Fibroblast of pulmonary artery (primary cell): ENCODE data around the gene ASTN2.

Experiments
- DNase-seq: peaks from one replicate; pipeline ENCODE4 v3.0.0-alpha.2; 2010; ENCODE audit warnings: low read depth
- H3K4me3 ChIP-seq: replicated peaks from 2 replicates; pipeline ENCODE4 v1.5.1; 2011; ENCODE audit warnings: low read depth, mild to moderate bottlenecking, control low read depth, low read length, moderate library complexity
- TF ChIP-seq, protein P1 (sequence below): IDR thresholded peaks from 2 replicates; pipeline ENCODE4 v1.5.1; 2011; ENCODE audit warnings: mild to moderate bottlenecking, control low read depth, low read length, inconsistent platforms; ENCODE audit errors: missing control alignments

ASTN2 gene

DNA sequence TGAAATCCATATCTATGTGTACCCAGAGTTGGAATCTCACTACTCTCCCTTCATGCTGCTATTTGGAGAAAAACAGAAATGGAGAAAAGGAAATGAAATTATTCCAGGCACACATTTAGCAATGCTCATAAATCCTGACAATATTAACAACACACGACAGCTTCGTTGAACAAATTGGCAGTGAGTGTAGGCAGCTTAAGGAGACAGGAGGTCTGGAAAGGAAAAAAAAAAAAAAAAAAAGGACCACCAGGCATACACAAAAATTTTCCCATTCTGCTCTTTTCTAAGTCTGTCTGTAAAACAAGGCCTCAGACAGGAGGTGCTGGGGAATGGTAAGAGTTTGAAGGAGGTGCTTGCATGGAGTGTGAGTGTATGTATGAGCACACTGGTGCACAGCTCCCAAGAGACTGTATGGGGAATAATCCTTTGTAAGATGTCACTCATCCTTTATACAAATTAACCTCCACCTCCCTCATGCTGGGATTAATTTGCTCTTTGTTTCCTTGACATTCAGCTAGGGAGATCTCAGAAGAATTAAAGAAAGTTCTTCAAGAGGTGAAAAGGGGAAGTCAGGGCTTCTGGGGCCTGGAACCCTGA lies 78.9 kb downstream of the ASTN2 start:
- H3K4me3 ChIP-seq = no peak overlapping the region
- DNase-seq = no peak
- TF ChIP-seq, protein P1, sequence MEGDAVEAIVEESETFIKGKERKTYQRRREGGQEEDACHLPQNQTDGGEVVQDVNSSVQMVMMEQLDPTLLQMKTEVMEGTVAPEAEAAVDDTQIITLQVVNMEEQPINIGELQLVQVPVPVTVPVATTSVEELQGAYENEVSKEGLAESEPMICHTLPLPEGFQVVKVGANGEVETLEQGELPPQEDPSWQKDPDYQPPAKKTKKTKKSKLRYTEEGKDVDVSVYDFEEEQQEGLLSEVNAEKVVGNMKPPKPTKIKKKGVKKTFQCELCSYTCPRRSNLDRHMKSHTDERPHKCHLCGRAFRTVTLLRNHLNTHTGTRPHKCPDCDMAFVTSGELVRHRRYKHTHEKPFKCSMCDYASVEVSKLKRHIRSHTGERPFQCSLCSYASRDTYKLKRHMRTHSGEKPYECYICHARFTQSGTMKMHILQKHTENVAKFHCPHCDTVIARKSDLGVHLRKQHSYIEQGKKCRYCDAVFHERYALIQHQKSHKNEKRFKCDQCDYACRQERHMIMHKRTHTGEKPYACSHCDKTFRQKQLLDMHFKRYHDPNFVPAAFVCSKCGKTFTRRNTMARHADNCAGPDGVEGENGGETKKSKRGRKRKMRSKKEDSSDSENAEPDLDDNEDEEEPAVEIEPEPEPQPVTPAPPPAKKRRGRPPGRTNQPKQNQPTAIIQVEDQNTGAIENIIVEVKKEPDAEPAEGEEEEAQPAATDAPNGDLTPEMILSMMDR = no peak

DNA sequence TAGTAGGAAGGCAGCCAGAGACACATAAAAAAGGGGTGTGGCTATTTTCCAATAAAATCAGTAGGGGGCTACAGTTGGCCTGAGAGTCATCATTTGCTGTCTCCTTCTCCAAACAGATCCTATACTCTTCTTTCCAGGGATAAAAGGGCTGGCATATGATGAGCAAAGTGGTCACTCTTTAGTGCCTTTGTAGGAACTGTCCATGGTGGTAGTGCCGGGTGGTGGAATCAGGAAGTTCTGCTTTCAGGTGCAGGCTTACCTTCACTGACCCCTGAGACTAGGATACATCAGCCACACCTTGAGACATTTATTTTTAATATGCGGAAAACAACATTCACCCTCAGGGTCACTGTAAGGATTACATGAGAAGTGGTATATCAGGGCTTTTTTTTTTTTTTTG lies 80.8 kb downstream of the ASTN2 start:
- DNase-seq = no peak
- no peak overlapping the region for H3K4me3 ChIP-seq
- TF ChIP-seq, protein P1 = no peak

DNA sequence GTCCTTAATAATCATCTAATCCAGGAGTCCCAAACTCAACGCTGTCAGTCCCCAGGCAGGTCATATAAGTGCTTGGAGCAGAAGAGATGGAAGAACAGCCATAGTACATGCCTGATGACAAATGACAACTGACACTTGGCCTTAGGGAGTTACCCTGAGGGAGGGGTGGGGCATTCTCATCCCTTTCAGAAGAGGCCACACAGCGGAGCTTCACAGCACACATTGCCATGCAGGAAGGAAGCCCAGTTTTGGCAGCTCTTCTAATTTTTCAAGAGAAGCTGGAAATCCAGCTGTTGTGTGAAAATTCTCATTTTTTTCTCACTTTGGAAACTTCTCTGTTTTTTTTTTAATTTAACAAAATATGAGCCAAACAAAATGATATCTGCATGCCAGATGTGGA lies 89.0 kb downstream of the ASTN2 start:
- TF ChIP-seq, protein P1 = no peak
- H3K4me3 ChIP-seq = no peak overlapping the region
- DNase-seq = no peak

DNA sequence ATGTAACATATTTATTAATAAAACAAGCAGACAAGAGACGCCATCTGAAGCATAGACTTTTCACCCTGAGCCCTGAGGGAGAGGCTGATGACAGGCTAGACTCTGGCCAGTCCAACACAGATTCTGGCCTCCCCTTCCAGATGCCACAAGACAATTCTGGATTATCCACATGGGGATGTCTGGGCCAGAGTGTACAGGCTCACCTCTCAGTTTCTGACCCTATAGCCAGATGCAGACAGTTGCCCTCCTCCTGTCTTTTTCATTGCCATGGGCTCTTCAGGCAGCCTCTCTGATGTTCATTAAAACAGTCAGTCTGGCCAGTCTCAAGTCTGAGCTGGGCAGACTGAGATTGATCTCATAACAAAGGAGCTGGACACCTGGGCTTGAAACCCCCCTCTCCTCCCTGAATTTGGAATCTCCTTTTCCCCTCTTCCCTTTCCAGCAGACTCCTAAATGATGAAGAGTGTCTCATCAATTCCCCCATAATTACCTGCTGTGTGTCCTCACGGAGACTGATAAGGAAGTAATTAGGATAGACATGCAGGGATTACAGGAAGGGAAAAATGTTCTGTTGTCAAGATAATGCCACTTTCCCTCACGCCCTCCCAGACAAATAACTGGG lies 89.6 kb downstream of the ASTN2 start:
- TF ChIP-seq, protein P1 = no peak
- DNase-seq = no peak
- H3K4me3 ChIP-seq = no peak overlapping the region

- H3K4me3 ChIP-seq = no peak overlapping the region
- TF ChIP-seq, protein P1 = no peak
- DNase-seq = no peak
These were observed 91.5 kb downstream of the ASTN2 start for GRCh38 chr9:117323390-117323789.

DNA sequence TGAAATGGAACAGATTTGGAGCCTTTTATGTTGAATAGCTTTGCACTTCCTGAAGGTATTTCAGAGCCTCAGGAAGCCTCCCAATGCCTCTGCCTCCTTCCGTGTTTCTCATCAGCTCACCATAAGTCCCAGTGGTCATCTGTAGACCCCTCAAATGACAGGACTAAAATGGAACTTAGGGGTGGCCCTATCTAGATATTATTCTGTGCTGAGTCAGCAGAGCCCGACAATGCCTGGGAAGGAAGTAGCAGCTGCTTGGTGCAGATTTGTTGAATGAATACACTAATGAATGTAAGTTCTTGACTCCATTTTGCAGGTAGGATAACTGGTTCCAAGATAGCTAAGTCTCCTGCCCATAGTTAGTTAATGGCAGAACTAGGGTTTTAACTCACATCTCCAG lies 97.7 kb downstream of the ASTN2 start:
- TF ChIP-seq, protein P1 = no peak
- no peak for DNase-seq
- no peak overlapping the region for H3K4me3 ChIP-seq

GRCh38 chr9:117315236-117315635 lies 99.6 kb downstream of the ASTN2 start:
- H3K4me3 ChIP-seq = no peak overlapping the region
- no peak for DNase-seq
- TF ChIP-seq, protein P1 = no peak
